ENCODE data around the gene ST6GALNAC4. TPM values are rescaled to one million over a fixed set of nuclear protein-coding genes. Genes with fewer than 3 reads are reported as not detected.
A peak's percentile ranks its signal among the peaks of the same experiment; 100 is the strongest.

Gene ST6GALNAC4
- total and polyA plus RNA-seq, 9 of the 15 experiments (the other 6 are each of a cell fraction or from before 2014, with no cell fraction given) = 2.6 to 43.1 (median 15.4) TPM

DNA sequence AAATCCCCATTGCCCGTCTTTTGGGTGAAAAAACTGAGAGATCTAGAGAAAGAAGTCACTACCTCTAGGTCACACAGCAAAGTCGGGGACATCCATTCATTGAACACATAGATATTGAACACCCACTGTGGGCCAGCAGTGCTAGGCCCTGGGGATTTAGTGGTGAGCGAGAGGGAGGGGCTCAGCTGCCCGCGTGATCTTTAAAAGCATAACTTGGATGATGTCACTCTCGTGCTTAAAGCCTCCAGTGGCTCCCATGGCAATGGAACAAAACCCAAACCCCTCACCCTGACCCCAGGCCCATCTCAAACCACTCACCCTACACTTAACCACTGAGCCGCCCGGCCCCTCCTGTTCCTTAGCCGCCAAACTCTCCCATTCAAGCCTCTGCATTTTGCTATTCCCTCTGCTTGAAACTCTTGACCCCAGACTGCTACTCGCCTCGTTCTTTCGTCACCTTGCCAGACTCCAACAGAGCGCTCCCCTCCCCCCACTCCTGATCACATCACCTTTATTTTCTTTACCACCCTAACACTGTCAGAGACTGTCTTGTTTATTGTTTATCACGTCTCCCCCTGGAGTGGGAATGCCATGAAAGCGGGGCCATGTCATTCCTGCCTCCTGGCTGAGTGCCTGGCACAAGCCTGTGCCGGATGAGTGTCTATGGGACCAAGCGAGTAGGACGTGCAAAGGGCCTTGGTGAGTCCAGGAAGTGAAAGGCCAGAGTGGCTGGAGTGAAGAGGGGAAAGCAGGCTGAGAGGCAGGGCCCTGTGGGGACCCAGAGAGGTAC, 14.4 kb upstream of the ST6GALNAC4 start (continued):
- TF ChIP-seq, protein P1, sequence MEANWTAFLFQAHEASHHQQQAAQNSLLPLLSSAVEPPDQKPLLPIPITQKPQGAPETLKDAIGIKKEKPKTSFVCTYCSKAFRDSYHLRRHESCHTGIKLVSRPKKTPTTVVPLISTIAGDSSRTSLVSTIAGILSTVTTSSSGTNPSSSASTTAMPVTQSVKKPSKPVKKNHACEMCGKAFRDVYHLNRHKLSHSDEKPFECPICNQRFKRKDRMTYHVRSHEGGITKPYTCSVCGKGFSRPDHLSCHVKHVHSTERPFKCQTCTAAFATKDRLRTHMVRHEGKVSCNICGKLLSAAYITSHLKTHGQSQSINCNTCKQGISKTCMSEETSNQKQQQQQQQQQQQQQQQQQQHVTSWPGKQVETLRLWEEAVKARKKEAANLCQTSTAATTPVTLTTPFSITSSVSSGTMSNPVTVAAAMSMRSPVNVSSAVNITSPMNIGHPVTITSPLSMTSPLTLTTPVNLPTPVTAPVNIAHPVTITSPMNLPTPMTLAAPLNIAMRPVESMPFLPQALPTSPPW (CRISPR knock-in tag; IDR thresholded peaks at IDR 0.05) = peak; percentile 57; the same call in 1 of the 2 replicates
- TF ChIP-seq PTBP1 (IDR thresholded peaks at IDR 0.05; ENCODE audit: low read depth, low read length) = peak; percentile 33; the same call in 1 of the 2 replicates
- TF ChIP-seq RBM39 (optimal IDR thresholded peaks at IDR 0.05; ENCODE audit: low read depth, low read length) = peak; percentile 54
- TF ChIP-seq U2AF1 (optimal IDR thresholded peaks at IDR 0.05; ENCODE audit: low read depth, low read length) = no peak
- TF ChIP-seq SUPT5H (IDR thresholded peaks at IDR 0.05) = peak; percentile 51; the same call in 1 of the 2 replicates
- TF ChIP-seq GTF2F1 (IDR thresholded peaks at IDR 0.05; ENCODE audit: low read depth, low read length) = no peak
- TF ChIP-seq ZNF507 (tag; conservative IDR thresholded peaks at IDR 0.05) = no peak
- TF ChIP-seq CCAR2 (IDR thresholded peaks at IDR 0.05; ENCODE audit: low read depth, low read length) = no peak
- TF ChIP-seq, protein P2, sequence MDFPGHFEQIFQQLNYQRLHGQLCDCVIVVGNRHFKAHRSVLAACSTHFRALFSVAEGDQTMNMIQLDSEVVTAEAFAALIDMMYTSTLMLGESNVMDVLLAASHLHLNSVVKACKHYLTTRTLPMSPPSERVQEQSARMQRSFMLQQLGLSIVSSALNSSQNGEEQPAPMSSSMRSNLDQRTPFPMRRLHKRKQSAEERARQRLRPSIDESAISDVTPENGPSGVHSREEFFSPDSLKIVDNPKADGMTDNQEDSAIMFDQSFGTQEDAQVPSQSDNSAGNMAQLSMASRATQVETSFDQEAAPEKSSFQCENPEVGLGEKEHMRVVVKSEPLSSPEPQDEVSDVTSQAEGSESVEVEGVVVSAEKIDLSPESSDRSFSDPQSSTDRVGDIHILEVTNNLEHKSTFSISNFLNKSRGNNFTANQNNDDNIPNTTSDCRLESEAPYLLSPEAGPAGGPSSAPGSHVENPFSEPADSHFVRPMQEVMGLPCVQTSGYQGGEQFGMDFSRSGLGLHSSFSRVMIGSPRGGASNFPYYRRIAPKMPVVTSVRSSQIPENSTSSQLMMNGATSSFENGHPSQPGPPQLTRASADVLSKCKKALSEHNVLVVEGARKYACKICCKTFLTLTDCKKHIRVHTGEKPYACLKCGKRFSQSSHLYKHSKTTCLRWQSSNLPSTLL (IDR thresholded peaks at IDR 0.05) = peak; percentile 66; the same call in 1 of the 2 replicates
- TF ChIP-seq, protein P3, sequence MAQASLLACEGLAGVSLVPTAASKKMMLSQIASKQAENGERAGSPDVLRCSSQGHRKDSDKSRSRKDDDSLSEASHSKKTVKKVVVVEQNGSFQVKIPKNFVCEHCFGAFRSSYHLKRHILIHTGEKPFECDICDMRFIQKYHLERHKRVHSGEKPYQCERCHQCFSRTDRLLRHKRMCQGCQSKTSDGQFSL (CRISPR knock-in tag; IDR thresholded peaks at IDR 0.05) = 0 out of 2 replicates have a peak, but pooled peaks have one; percentile 40
- TF ChIP-seq, protein P3 (tag; IDR thresholded peaks at IDR 0.05) = no peak
- TF ChIP-seq, protein P4, sequence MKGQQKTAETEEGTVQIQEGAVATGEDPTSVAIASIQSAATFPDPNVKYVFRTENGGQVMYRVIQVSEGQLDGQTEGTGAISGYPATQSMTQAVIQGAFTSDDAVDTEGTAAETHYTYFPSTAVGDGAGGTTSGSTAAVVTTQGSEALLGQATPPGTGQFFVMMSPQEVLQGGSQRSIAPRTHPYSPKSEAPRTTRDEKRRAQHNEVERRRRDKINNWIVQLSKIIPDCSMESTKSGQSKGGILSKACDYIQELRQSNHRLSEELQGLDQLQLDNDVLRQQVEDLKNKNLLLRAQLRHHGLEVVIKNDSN (CRISPR knock-in tag; IDR thresholded peaks at IDR 0.05) = peak; percentile 74
- TF ChIP-seq ARHGAP35 (IDR thresholded peaks at IDR 0.05; ENCODE audit: partially characterized antibody) = no peak
- 0 out of 4 replicates have a peak, but pooled peaks of 1 of the 2 experiments have one; percentile 17 for TF ChIP-seq CSDE1 (IDR thresholded peaks at IDR 0.05)
- no peak for TF ChIP-seq ZNF12 (CRISPR knock-in tag; IDR thresholded peaks at IDR 0.05)
- TF ChIP-seq BHLHE40 (IDR thresholded peaks at IDR 0.05; ENCODE audit: low read length) = peak; percentile 64
- TF ChIP-seq NBN (IDR thresholded peaks at IDR 0.05; ENCODE audit: low read depth) = peak; percentile 65; the same call in 1 of the 2 replicates
- TF ChIP-seq, protein P5, sequence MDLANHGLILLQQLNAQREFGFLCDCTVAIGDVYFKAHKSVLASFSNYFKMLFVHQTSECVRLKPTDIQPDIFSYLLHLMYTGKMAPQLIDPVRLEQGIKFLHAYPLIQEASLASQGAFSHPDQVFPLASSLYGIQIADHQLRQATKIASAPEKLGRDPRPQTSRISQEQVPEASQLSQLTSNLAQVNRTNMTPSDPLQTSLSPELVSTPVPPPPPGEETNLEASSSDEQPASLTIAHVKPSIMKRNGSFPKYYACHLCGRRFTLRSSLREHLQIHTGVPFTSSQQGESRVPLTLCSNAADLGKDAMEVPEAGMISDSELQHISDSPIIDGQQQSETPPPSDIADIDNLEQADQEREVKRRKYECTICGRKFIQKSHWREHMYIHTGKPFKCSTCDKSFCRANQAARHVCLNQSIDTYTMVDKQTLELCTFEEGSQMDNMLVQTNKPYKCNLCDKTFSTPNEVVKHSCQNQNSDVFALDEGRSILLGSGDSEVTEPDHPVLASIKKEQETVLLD (IDR thresholded peaks at IDR 0.05) = peak; percentile 77
- TF ChIP-seq, protein P6, sequence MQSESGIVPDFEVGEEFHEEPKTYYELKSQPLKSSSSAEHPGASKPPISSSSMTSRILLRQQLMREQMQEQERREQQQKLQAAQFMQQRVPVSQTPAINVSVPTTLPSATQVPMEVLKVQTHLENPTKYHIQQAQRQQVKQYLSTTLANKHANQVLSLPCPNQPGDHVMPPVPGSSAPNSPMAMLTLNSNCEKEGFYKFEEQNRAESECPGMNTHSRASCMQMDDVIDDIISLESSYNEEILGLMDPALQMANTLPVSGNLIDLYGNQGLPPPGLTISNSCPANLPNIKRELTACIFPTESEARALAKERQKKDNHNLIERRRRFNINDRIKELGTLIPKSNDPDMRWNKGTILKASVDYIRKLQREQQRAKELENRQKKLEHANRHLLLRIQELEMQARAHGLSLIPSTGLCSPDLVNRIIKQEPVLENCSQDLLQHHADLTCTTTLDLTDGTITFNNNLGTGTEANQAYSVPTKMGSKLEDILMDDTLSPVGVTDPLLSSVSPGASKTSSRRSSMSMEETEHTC (IDR thresholded peaks at IDR 0.05) = 0 out of 2 replicates have a peak, but pooled peaks have one; percentile 13
- TF ChIP-seq CC2D1A (IDR thresholded peaks at IDR 0.05) = 0 out of 2 replicates have a peak, but pooled peaks have one; percentile 25
- peak; percentile 17 for TF ChIP-seq POLR2B (IDR thresholded peaks at IDR 0.05; ENCODE audit: low read depth, partially characterized antibody)
